ENCODE results near the gene GYS1.

GYS1 gene

GRCh38 chr19:48989701-48990291, 3.3 kb downstream of the GYS1 start:
- no peak overlapping the region for H3K9ac ChIP-seq (ENCODE audit: low read depth in 1 of 2, low read length in 2 of 2)
- no peaks in the 10 kb centered on the region for H3K27me3 ChIP-seq (ENCODE audit: control insufficient read depth in 2 of 2, insufficient read depth in 2 of 2, low read length in 2 of 2)
- peaks cover 13 to 35% of the 10 kb centered on the region in 2 donors for H3K36me3 ChIP-seq (ENCODE audit: control insufficient read depth in 2 of 2, insufficient read depth in 2 of 2, low read length in 2 of 2)
- H3K4me3 ChIP-seq (ENCODE audit: low read length in 2 of 2) = no peak overlapping the region
- H3K4me1 ChIP-seq (ENCODE audit: control insufficient read depth in 2 of 2, insufficient read depth in 2 of 2, low read length in 2 of 2) = peaks cover 16% of the 10 kb centered on the region in 2 donors
- H3K27ac ChIP-seq (ENCODE audit: low read depth in 2 of 2, low read length in 2 of 2) = no peak overlapping the region
- no peaks in the 10 kb centered on the region for H3K9me3 ChIP-seq (ENCODE audit: control insufficient read depth in 2 of 2, low read length in 2 of 2)

- H3K4me3 ChIP-seq (ENCODE audit: low read length in 2 of 2) = no peak overlapping the region
- H3K9me3 ChIP-seq (ENCODE audit: control insufficient read depth in 2 of 2, low read length in 2 of 2) = no peaks in the 10 kb centered on the region
- H3K4me1 ChIP-seq (ENCODE audit: control insufficient read depth in 2 of 2, insufficient read depth in 2 of 2, low read length in 2 of 2) = peaks cover 10 to 12% of the 10 kb centered on the region in 2 donors
- no peaks in the 10 kb centered on the region for H3K27me3 ChIP-seq (ENCODE audit: control insufficient read depth in 2 of 2, insufficient read depth in 2 of 2, low read length in 2 of 2)
- peaks cover 13 to 38% of the 10 kb centered on the region in 2 donors for H3K36me3 ChIP-seq (ENCODE audit: control insufficient read depth in 2 of 2, insufficient read depth in 2 of 2, low read length in 2 of 2)
- H3K9ac ChIP-seq (ENCODE audit: low read depth in 1 of 2, low read length in 2 of 2) = no peak overlapping the region
- H3K27ac ChIP-seq (ENCODE audit: low read depth in 2 of 2, low read length in 2 of 2) = no peak overlapping the region
Observed at GRCh38 chr19:48988860-48989259, 4.2 kb downstream of the GYS1 start.

DNA sequence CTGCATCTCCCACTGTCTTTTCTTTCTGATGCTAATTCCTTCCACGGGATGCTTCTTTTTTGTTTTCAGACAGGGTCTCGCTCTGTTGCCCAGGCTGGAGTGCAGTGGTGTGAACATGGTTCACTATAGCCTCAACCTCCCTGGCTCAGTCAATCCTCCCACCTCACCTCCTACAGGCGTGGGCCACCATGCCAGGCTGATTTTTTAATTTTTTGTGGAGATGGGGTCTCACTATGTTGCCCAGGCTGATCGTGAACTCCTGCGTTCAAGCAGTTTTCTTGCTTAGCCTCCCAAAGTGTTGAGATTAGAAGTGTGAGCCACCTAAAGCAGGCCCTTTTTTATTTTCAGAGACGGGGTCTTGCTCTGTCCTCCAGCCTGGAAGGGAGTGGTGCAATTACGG, 4.8 kb downstream of the GYS1 start:
- H3K27ac ChIP-seq (ENCODE audit: low read depth in 2 of 2, low read length in 2 of 2) = no peak overlapping the region
- peaks cover 13 to 40% of the 10 kb centered on the region in 2 donors for H3K36me3 ChIP-seq (ENCODE audit: control insufficient read depth in 2 of 2, insufficient read depth in 2 of 2, low read length in 2 of 2)

DNA sequence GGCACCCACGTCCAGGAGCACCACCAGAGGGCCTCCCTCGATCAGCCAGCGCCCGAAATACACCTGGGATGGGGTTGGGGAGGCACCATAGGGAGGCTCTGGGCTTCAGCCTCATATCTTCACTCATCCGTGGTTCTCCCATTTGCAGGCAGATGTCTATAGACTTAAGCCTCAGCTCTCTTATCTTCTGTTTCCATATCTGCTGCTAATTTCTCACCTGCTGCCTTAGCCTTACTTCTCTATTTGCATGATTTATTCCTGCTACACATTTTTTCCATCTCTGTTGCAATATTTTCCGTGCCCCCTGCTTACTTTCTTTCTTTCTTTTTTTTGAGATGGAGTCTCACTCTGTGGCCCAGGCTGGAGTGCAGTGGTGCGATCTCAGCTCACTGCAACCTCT, 5.8 kb downstream of the GYS1 start:
- Histone ChIP-seq H3K9ac (ENCODE audit: low read depth in 1 of 2, low read length in 2 of 2) (no peak overlapping the region), H3K4me1 (ENCODE audit: control insufficient read depth in 2 of 2, insufficient read depth in 2 of 2, low read length in 2 of 2) (peaks cover 9 to 12% of the 10 kb centered on the region in 2 donors), H3K27ac (ENCODE audit: low read depth in 2 of 2, low read length in 2 of 2) (no peak overlapping the region), H3K4me3 (ENCODE audit: low read length in 2 of 2) (no peak overlapping the region), H3K9me3 (ENCODE audit: control insufficient read depth in 2 of 2, low read length in 2 of 2) (no peaks in the 10 kb centered on the region), H3K27me3 (ENCODE audit: control insufficient read depth in 2 of 2, insufficient read depth in 2 of 2, low read length in 2 of 2) (no peaks in the 10 kb centered on the region), H3K36me3 (ENCODE audit: control insufficient read depth in 2 of 2, insufficient read depth in 2 of 2, low read length in 2 of 2) (peaks cover 22 to 47% of the 10 kb centered on the region in 2 donors)

More for the DNA sequence above, 4.8 kb downstream of the GYS1 start:
- no peak overlapping the region for H3K9ac ChIP-seq (ENCODE audit: low read depth in 1 of 2, low read length in 2 of 2)
- peaks cover 10 to 12% of the 10 kb centered on the region in 2 donors for H3K4me1 ChIP-seq (ENCODE audit: control insufficient read depth in 2 of 2, insufficient read depth in 2 of 2, low read length in 2 of 2)
- H3K9me3 ChIP-seq (ENCODE audit: control insufficient read depth in 2 of 2, low read length in 2 of 2) = no peaks in the 10 kb centered on the region
- H3K4me3 ChIP-seq (ENCODE audit: low read length in 2 of 2) = no peak overlapping the region
- H3K27me3 ChIP-seq (ENCODE audit: control insufficient read depth in 2 of 2, insufficient read depth in 2 of 2, low read length in 2 of 2) = no peaks in the 10 kb centered on the region

DNA sequence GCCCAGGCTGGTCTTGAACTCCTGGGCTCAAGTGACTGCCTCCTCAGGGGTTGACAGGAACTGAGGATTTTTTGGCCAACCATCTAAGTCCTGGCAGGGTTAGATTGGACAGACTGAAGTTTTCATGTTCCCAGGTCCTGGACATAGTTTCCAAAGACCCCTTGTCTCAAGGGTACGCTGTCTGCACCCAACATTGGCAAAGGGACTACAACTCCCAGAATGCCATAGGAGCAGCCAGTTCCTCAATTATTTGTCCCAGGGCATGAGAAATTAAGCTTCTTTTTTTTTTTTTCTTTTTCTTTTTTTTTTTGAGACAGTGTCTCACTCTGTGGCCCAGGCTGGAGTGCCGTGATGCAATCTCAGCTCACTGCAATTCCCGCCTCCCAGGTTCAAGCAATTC, 6.9 kb downstream of the GYS1 start:
- H3K9me3 ChIP-seq (ENCODE audit: control insufficient read depth in 2 of 2, low read length in 2 of 2) = no peaks in the 10 kb centered on the region
- H3K27me3 ChIP-seq (ENCODE audit: control insufficient read depth in 2 of 2, insufficient read depth in 2 of 2, low read length in 2 of 2) = no peaks in the 10 kb centered on the region
- H3K36me3 ChIP-seq (ENCODE audit: control insufficient read depth in 2 of 2, insufficient read depth in 2 of 2, low read length in 2 of 2) = peaks cover 30 to 55% of the 10 kb centered on the region in 2 donors
- peaks cover 0 to 4% of the 10 kb centered on the region in 2 donors for H3K4me1 ChIP-seq (ENCODE audit: control insufficient read depth in 2 of 2, insufficient read depth in 2 of 2, low read length in 2 of 2)
- no peak overlapping the region for H3K4me3 ChIP-seq (ENCODE audit: low read length in 2 of 2)
- no peak overlapping the region for H3K9ac ChIP-seq (ENCODE audit: low read depth in 1 of 2, low read length in 2 of 2)
- H3K27ac ChIP-seq (ENCODE audit: low read depth in 2 of 2, low read length in 2 of 2) = no peak overlapping the region

DNA sequence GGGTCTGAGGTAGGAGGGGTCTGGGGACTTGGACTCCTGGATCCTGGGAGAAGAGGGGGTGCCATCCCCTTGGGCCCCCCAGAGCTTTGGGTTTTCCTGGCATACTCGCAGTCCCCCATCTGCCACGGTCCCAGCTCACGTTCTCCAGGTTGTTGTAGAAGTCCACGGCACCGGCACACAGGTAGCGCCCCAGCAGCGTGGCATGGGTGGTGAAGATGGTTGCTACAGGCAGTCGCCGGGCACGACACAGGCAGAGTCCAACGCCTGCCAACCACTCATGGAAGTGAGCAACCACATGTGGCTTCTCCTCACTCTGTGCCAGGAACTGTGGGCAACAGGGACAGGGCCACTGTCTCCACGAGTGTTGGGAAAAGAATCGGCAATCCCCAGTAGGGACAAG, 7.4 kb downstream of the GYS1 start:
- Histone ChIP-seq H3K4me3 (ENCODE audit: low read length in 2 of 2) (no peak overlapping the region), H3K27ac (ENCODE audit: low read depth in 2 of 2, low read length in 2 of 2) (no peak overlapping the region), H3K36me3 (ENCODE audit: control insufficient read depth in 2 of 2, insufficient read depth in 2 of 2, low read length in 2 of 2) (peaks cover 30 to 55% of the 10 kb centered on the region in 2 donors), H3K4me1 (ENCODE audit: control insufficient read depth in 2 of 2, insufficient read depth in 2 of 2, low read length in 2 of 2) (peaks cover 0 to 4% of the 10 kb centered on the region in 2 donors), H3K27me3 (ENCODE audit: control insufficient read depth in 2 of 2, insufficient read depth in 2 of 2, low read length in 2 of 2) (no peaks in the 10 kb centered on the region), H3K9me3 (ENCODE audit: control insufficient read depth in 2 of 2, low read length in 2 of 2) (no peaks in the 10 kb centered on the region), H3K9ac (ENCODE audit: low read depth in 1 of 2, low read length in 2 of 2) (no peak overlapping the region)

DNA sequence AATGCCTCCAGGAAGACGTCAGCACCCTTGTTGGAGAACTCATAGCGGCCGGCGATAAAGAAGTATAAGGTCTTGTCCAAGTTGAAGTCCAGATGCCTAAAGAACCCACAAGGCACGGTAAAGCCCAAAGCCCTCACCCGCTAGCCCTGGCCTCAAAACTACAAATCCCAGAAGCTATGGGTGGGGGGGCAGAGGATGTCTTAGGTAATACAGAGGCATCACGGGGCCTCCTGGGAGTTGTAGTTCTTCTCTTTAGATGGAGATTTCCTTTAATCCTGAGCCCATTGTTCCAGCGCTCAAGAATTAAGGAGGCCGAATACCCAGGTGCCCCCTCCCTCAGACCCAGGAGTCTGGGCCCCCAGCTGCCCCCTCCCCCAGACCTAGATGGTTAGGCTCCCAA, 10.8 kb downstream of the GYS1 start:
- Histone ChIP-seq H3K27me3 (ENCODE audit: control insufficient read depth in 2 of 2, insufficient read depth in 2 of 2, low read length in 2 of 2) (no peaks in the 10 kb centered on the region), H3K4me3 (ENCODE audit: low read length in 2 of 2) (no peak overlapping the region), H3K27ac (ENCODE audit: low read depth in 2 of 2, low read length in 2 of 2) (no peak overlapping the region), H3K9me3 (ENCODE audit: control insufficient read depth in 2 of 2, low read length in 2 of 2) (no peaks in the 10 kb centered on the region), H3K4me1 (ENCODE audit: control insufficient read depth in 2 of 2, insufficient read depth in 2 of 2, low read length in 2 of 2) (no peaks in the 10 kb centered on the region), H3K36me3 (ENCODE audit: control insufficient read depth in 2 of 2, insufficient read depth in 2 of 2, low read length in 2 of 2) (peaks cover 36 to 43% of the 10 kb centered on the region in 2 donors), H3K9ac (ENCODE audit: low read depth in 1 of 2, low read length in 2 of 2) (no peak overlapping the region)

- H3K36me3 ChIP-seq (ENCODE audit: control insufficient read depth in 2 of 2, insufficient read depth in 2 of 2, low read length in 2 of 2) = peaks cover 15 to 36% of the 10 kb centered on the region in 2 donors
- H3K27ac ChIP-seq (ENCODE audit: low read depth in 2 of 2, low read length in 2 of 2) = no peak overlapping the region
Observed at GRCh38 chr19:48977061-48977460, 16.0 kb downstream of the GYS1 start.

DNA sequence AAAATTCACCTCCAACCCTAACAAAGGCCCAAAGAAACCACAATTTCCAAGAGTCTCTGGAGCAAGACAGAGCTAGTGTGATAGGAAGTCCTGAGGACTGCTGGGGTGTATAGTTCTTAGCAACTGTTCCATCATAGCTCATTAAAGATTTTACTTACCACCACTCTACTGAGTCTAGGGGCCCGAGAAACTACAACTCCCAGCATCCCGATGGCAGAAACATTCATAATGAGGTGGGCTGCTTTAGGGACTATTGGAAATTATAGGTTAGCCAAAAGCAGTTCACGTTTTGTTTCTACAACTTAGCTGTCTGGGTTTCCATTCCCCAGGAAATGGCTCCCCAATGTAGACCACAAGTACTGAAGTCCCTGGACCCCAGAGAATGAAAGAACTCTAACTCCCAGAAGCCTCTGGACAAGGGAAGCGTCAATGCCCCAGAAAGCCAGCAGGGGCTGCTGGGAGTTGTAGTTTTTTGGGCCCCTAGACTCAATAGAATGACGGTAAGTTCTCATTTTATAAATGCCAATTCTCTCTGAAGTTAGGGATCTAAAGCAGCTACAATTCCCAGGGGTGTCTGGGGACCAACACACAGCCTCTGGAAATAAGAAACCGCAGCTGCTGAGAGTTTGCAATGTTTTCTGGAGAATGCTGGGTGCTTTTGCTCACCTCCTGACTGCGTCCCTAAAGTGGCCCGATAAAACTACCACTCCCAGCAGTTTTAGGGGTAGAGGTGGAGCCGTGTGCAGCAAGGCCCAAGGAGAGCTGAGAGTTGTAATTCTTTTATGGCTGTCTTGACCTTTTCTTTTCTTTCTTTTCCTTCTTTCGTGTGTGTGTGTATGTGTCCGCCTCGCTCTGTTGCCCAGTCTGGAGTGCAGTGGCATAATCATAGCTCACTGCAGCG, 16.9 kb downstream of the GYS1 start:
- Histone ChIP-seq H3K27me3 (ENCODE audit: control insufficient read depth in 2 of 2, insufficient read depth in 2 of 2, low read length in 2 of 2) (no peaks in the 10 kb centered on the region), H3K9ac (ENCODE audit: low read depth in 1 of 2, low read length in 2 of 2) (no peak overlapping the region), H3K4me1 (ENCODE audit: control insufficient read depth in 2 of 2, insufficient read depth in 2 of 2, low read length in 2 of 2) (no peaks in the 10 kb centered on the region), H3K9me3 (ENCODE audit: control insufficient read depth in 2 of 2, low read length in 2 of 2) (no peaks in the 10 kb centered on the region), H3K4me3 (ENCODE audit: low read length in 2 of 2) (no peak overlapping the region), H3K36me3 (ENCODE audit: control insufficient read depth in 2 of 2, insufficient read depth in 2 of 2, low read length in 2 of 2) (peaks cover 9 to 30% of the 10 kb centered on the region in 2 donors), H3K27ac (ENCODE audit: low read depth in 2 of 2, low read length in 2 of 2) (no peak overlapping the region)

More at GRCh38 chr19:48977061-48977460, 16.0 kb downstream of the GYS1 start:
- Histone ChIP-seq H3K9me3 (ENCODE audit: control insufficient read depth in 2 of 2, low read length in 2 of 2) (no peaks in the 10 kb centered on the region), H3K9ac (ENCODE audit: low read depth in 1 of 2, low read length in 2 of 2) (no peak overlapping the region), H3K4me1 (ENCODE audit: control insufficient read depth in 2 of 2, insufficient read depth in 2 of 2, low read length in 2 of 2) (no peaks in the 10 kb centered on the region), H3K4me3 (ENCODE audit: low read length in 2 of 2) (no peak overlapping the region), H3K27me3 (ENCODE audit: control insufficient read depth in 2 of 2, insufficient read depth in 2 of 2, low read length in 2 of 2) (no peaks in the 10 kb centered on the region)

GRCh38 chr19:48970923-48971395, 22.1 kb downstream of the GYS1 start:
- Histone ChIP-seq H3K4me3 (ENCODE audit: low read length in 2 of 2) (no peak overlapping the region), H3K9ac (ENCODE audit: low read depth in 1 of 2, low read length in 2 of 2) (no peak overlapping the region), H3K27ac (ENCODE audit: low read depth in 2 of 2, low read length in 2 of 2) (no peak overlapping the region), H3K9me3 (ENCODE audit: control insufficient read depth in 2 of 2, low read length in 2 of 2) (no peaks in the 10 kb centered on the region), H3K36me3 (ENCODE audit: control insufficient read depth in 2 of 2, insufficient read depth in 2 of 2, low read length in 2 of 2) (peaks cover 17 to 52% of the 10 kb centered on the region in 2 donors), H3K4me1 (ENCODE audit: control insufficient read depth in 2 of 2, insufficient read depth in 2 of 2, low read length in 2 of 2) (peaks cover 6 to 11% of the 10 kb centered on the region in 2 donors), H3K27me3 (ENCODE audit: control insufficient read depth in 2 of 2, insufficient read depth in 2 of 2, low read length in 2 of 2) (no peaks in the 10 kb centered on the region)

Measured in mucosa of rectum (tissue), 2 donors.